GM12878 (cell line): ENCODE results near the gene MITD1. TPM values are rescaled to one million over a fixed set of nuclear protein-coding genes. Genes with fewer than 3 reads are reported as not detected.

Source experiments
- CEBPB ChIP-seq, 2 experiments: fragments of 150-350 bp in 1 of 2; IDR thresholded peaks; 2 replicates each; pipeline ENCODE4 v1.6.1; 2012 to 2014; ENCODE audit warnings: low read depth in 2 of 2, low read length in 2 of 2, borderline replicate concordance in 1 of 2, inconsistent platforms in 1 of 2
- CHD4 ChIP-seq: fragments of 200-600 bp; sonication (generic); IDR thresholded peaks from 2 replicates; pipeline ENCODE4 v1.6.1; 2016; ENCODE audit warnings: mild to moderate bottlenecking
- CREM ChIP-seq: IDR thresholded peaks from 2 replicates; pipeline ENCODE4 v1.6.1; 2014; ENCODE audit warnings: antibody characterized with exemption, low read depth
- DPF2 ChIP-seq: fragments of 450-650 bp; IDR thresholded peaks from 2 replicates; pipeline ENCODE4 v1.6.1; 2017; ENCODE audit warnings: mild to moderate bottlenecking
- EGR1 ChIP-seq, 2 experiments: IDR thresholded peaks; 1 replicate in 1 of 2; 2 replicates in 1 of 2; pipeline ENCODE4 v1.6.1; 2011 to 2012; ENCODE audit warnings: low read depth in 2 of 2, low read length in 2 of 2, borderline replicate concordance in 1 of 2, mild to moderate bottlenecking in 1 of 2, moderate library complexity in 1 of 2
- ETV6 ChIP-seq, 2 experiments: fragments of 450-650 bp in 1 of 2; IDR thresholded peaks in 1 of 2; conservative IDR thresholded peaks in 1 of 2; 2 replicates each; pipeline ENCODE4 v1.6.1; 2014; ENCODE audit warnings: antibody characterized with exemption in 1 of 2, borderline replicate concordance in 1 of 2, low read depth in 1 of 2, mild to moderate bottlenecking in 1 of 2, moderate library complexity in 1 of 2
- NBN ChIP-seq: fragments of 450-650 bp; IDR thresholded peaks from 2 replicates; pipeline ENCODE4 v1.6.1; 2016
- POLR2AphosphoS5 ChIP-seq: IDR thresholded peaks from 2 replicates; pipeline ENCODE4 v1.6.1; 2011; ENCODE audit warnings: mild to moderate bottlenecking, low read length, inconsistent platforms
- RELA ChIP-seq: fragments of 450-650 bp; IDR thresholded peaks from 2 replicates; pipeline ENCODE4 v1.8.0; 2014; ENCODE audit warnings: borderline replicate concordance; ENCODE audit not compliant: partially characterized antibody
- SIN3A ChIP-seq: IDR thresholded peaks from 2 replicates; pipeline ENCODE4 v1.6.1; 2012; ENCODE audit warnings: low read depth, low read length, improper control_type of control experiment
- SMC3 ChIP-seq: IDR thresholded peaks from 2 replicates; pipeline ENCODE4 v1.6.1; 2011; ENCODE audit warnings: low read length, improper control_type of control experiment, borderline replicate concordance
- ZBED1 ChIP-seq: IDR thresholded peaks from 2 replicates; pipeline ENCODE4 v1.6.1; 2016; ENCODE audit warnings: borderline replicate concordance
- ZNF24 ChIP-seq: fragments of 450-650 bp; IDR thresholded peaks from 2 replicates; pipeline ENCODE4 v1.6.1; 2017; ENCODE audit warnings: antibody characterized with exemption, mild to moderate bottlenecking
- ZZZ3 ChIP-seq: IDR thresholded peaks from 2 replicates; pipeline ENCODE4 v1.6.1; 2011; ENCODE audit warnings: low read depth; ENCODE audit not compliant: control insufficient read depth, insufficient read length
- polyA plus RNA-seq, 11 experiments: library from polyadenylated mRNA; depleted of rRNA in 4 of 11; unstranded in 6 of 11; stranded (reverse) in 5 of 11; fragments of >200 nt; fragmentation: Nextera tagmentation in 4 of 11; fragmentation: Illumina TruSeq in 1 of 11; extraction: Ambion mirVana in 4 of 11; extraction: Trizol in 1 of 11; gene quantifications; 1 replicate in 1 of 11; 2 replicates in 10 of 11; pipeline versions ENCODE4 v1.2.1 to v1.2.3, GENCODE V29; 2011 to 2016; ENCODE audit warnings: inconsistent platforms in 2 of 11, missing spikeins in 2 of 11, low read depth in 1 of 11
- total RNA-seq, 4 experiments: library from RNA; depleted of rRNA in 3 of 4; stranded (reverse); fragments of >200 nt in 3 of 4; fragmentation: Illumina TruSeq in 1 of 4; extraction: Trizol in 1 of 4; gene quantifications; 2 replicates each; pipeline versions ENCODE4 v1.2.1 to v1.2.3, GENCODE V29; 2013 to 2021
- TF ChIP-seq, protein P1 (sequence below): fragments of 450-650 bp; IDR thresholded peaks from 2 replicates; pipeline ENCODE4 v1.6.1; 2017; ENCODE audit warnings: borderline replicate concordance
- TF ChIP-seq, protein P2 (sequence below): fragments of 450-650 bp; IDR thresholded peaks from 2 replicates; pipeline ENCODE4 v1.6.1; 2017; ENCODE audit warnings: antibody characterized with exemption, mild to moderate bottlenecking, moderate library complexity
- TF ChIP-seq, protein P3 (sequence below): fragments of 450-650 bp; IDR thresholded peaks from 2 replicates; pipeline ENCODE4 v1.6.1; 2016; ENCODE audit warnings: mild to moderate bottlenecking
- TF ChIP-seq, protein P4 (sequence below): IDR thresholded peaks from 2 replicates; pipeline ENCODE4 v1.6.1; 2011; ENCODE audit warnings: borderline replicate concordance, low read depth, mild to moderate bottlenecking, moderate library complexity, mixed read lengths, low read length; ENCODE audit not compliant: insufficient read depth; ENCODE audit errors: extremely low read length

The MITD1 gene
- total and polyA plus RNA-seq, 10 of the 15 experiments (the other 5 are each of a cell fraction or from before 2014, with no cell fraction given), result 33.0 to 116 (median 63.5) TPM

DNA sequence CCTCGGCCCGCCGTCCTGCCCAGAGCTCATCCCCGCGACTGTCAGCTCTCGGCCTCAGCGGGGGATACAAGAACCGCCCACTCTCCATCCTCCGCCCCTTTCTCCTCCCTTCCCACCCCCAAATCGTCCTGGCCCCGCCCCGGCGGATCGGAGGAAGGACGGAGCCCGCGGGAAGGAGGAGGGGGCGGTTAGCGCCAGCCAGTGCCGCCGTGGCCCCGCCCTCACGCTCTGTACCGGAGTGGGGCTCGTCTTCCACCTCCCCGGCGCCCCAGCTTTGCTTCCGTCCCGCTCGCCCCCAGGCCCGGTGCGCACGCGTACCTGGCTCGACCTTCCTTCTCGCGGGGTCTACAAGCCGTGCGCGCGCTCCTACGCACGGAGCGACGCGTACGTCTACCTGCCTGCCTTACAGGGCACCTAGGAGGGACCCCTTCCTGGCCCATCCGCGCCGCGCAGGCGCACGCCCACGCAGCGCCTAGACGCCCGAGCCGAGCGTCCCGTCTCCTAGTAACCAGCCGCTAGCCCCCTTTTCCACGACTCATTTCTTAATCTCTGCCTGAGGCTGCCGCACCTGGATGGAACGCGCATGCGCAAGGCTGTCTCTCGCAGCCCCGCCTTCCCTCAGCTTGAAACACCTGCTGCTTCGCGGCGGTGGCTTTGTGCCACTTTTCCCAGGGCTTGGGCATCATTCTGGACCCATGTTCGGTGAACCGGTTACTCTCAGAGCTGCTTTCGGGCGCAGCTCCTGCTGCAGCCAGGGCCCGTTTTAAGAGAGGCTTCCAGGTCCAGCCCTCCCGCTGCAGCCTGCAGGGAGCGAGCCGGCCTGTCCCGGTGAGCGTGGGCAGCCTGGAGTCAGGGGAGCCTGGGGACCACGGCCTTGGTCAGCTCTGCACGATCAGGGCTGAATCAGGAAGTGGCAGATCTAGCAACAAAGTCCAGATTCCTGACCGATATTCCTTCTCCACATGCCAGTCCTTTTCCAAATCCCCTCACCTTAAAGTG lies 39.4 kb downstream of the MITD1 start, which contains the start of gene C2orf15 (continued):
- TF ChIP-seq, protein P1, sequence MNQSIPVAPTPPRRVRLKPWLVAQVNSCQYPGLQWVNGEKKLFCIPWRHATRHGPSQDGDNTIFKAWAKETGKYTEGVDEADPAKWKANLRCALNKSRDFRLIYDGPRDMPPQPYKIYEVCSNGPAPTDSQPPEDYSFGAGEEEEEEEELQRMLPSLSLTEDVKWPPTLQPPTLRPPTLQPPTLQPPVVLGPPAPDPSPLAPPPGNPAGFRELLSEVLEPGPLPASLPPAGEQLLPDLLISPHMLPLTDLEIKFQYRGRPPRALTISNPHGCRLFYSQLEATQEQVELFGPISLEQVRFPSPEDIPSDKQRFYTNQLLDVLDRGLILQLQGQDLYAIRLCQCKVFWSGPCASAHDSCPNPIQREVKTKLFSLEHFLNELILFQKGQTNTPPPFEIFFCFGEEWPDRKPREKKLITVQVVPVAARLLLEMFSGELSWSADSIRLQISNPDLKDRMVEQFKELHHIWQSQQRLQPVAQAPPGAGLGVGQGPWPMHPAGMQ, result no peak
- TF ChIP-seq, protein P2, sequence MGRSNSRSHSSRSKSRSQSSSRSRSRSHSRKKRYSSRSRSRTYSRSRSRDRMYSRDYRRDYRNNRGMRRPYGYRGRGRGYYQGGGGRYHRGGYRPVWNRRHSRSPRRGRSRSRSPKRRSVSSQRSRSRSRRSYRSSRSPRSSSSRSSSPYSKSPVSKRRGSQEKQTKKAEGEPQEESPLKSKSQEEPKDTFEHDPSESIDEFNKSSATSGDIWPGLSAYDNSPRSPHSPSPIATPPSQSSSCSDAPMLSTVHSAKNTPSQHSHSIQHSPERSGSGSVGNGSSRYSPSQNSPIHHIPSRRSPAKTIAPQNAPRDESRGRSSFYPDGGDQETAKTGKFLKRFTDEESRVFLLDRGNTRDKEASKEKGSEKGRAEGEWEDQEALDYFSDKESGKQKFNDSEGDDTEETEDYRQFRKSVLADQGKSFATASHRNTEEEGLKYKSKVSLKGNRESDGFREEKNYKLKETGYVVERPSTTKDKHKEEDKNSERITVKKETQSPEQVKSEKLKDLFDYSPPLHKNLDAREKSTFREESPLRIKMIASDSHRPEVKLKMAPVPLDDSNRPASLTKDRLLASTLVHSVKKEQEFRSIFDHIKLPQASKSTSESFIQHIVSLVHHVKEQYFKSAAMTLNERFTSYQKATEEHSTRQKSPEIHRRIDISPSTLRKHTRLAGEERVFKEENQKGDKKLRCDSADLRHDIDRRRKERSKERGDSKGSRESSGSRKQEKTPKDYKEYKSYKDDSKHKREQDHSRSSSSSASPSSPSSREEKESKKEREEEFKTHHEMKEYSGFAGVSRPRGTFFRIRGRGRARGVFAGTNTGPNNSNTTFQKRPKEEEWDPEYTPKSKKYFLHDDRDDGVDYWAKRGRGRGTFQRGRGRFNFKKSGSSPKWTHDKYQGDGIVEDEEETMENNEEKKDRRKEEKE, result no peak
- TF ChIP-seq POLR2AphosphoS5 (peak; percentile 15; the same call in 1 of the 2 replicates), ZZZ3 (no peak), SMC3 (no peak), ZNF24 (no peak), DPF2 (no peak), NBN (no peak; the same call in none of the 2 replicates), RELA (no peak), SIN3A (peak; percentile 58; the same call in 1 of the 2 replicates), CHD4 (no peak), CREM (no peak; the same call in 1 of the 2 replicates), EGR1 (IDR thresholded peaks at IDR 0.05; ENCODE audit: borderline replicate concordance in 1 of 2, low read depth in 2 of 2, low read length in 2 of 2) (peak; percentile 98 to 100), ETV6 (conservative IDR thresholded peaks at IDR 0.05 in 1 of 2, IDR thresholded peaks at IDR 0.05 in 1 of 2; ENCODE audit: borderline replicate concordance in 1 of 2, low read depth in 1 of 2) (no peak), CEBPB (IDR thresholded peaks at IDR 0.05; ENCODE audit: borderline replicate concordance in 1 of 2, low read depth in 2 of 2, low read length in 2 of 2) (no peak), ZBED1 (no peak)
- TF ChIP-seq, protein P3, sequence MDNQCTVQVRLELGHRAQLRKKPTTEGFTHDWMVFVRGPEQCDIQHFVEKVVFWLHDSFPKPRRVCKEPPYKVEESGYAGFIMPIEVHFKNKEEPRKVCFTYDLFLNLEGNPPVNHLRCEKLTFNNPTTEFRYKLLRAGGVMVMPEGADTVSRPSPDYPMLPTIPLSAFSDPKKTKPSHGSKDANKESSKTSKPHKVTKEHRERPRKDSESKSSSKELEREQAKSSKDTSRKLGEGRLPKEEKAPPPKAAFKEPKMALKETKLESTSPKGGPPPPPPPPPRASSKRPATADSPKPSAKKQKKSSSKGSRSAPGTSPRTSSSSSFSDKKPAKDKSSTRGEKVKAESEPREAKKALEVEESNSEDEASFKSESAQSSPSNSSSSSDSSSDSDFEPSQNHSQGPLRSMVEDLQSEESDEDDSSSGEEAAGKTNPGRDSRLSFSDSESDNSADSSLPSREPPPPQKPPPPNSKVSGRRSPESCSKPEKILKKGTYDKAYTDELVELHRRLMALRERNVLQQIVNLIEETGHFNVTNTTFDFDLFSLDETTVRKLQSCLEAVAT, result peak; percentile 15; the same call in 1 of the 2 replicates
- TF ChIP-seq, protein P4, sequence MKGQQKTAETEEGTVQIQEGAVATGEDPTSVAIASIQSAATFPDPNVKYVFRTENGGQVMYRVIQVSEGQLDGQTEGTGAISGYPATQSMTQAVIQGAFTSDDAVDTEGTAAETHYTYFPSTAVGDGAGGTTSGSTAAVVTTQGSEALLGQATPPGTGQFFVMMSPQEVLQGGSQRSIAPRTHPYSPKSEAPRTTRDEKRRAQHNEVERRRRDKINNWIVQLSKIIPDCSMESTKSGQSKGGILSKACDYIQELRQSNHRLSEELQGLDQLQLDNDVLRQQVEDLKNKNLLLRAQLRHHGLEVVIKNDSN, result no peak
